Caco-2 (cell line): Measurements from ENCODE around the gene CDK5RAP2. TPM values are rescaled to one million over a fixed set of nuclear protein-coding genes. Genes with fewer than 3 reads are reported as not detected.
A peak's percentile ranks its signal among the peaks of the same experiment; 100 is the strongest.

Source experiments
- BruUV-seq: library from RNA; stranded (reverse); fragments of 400-500 nt; replicated peaks from 2 replicates; lab custom pipeline; 2021; lab: Mats Ljungman, UMichigan
- CTCF ChIA-PET: fragments of 300-600 bp; sonication (Branson Sonifier 250); formaldehyde crosslinking; loops from one replicate; lab custom pipeline; 2022; ENCODE audit warnings: antibody characterized with exemption; lab: Charles Lee
- POLR2A ChIA-PET: fragments of 300-600 bp; sonication (Branson Sonifier 250); formaldehyde crosslinking; loops from one replicate; lab custom pipeline; 2022; ENCODE audit warnings: antibody characterized with exemption; lab: Charles Lee
- DNase-seq, 2 experiments: peaks; one replicate each; pipeline versions ENCODE4 v3.0.0 to v3.0.0-alpha.2; 2020 to 2022
- H3K27me3 ChIP-seq: replicated peaks from 2 replicates; pipeline ENCODE4 v1.6.0; 2011; ENCODE audit warnings: low read length; ENCODE audit not compliant: control insufficient read depth, insufficient read depth
- H3K36me3 ChIP-seq: 2 replicates; pipeline ENCODE4 v1.5.1; 2011; ENCODE audit warnings: low read length; ENCODE audit not compliant: control insufficient read depth, insufficient read depth
- H3K4me1 ChIP-seq: fragments of 250-450 bp; sonication (Bioruptor Pico); 2 replicates; pipeline ENCODE4 v1.5.1; 2020; ENCODE audit warnings: mild to moderate bottlenecking
- H3K4me3 ChIP-seq: 2 replicates; pipeline ENCODE4 v1.5.1; 2011; ENCODE audit warnings: low read depth, mild to moderate bottlenecking, control low read depth, low read length
- H3K9me3 ChIP-seq: fragments of 250-450 bp; sonication (Bioruptor Pico); 2 replicates; pipeline ENCODE4 v1.5.1; 2020; ENCODE audit warnings: mild to moderate bottlenecking, moderate library complexity
- H3K27ac Mint-ChIP-seq: one replicate; pipeline ENCODE4 v1.8.0; 2022; ENCODE audit warnings: mixed read lengths; ENCODE audit not compliant: unreplicated experiment
- H3K27me3 Mint-ChIP-seq: one replicate; pipeline ENCODE4 v1.8.0; 2022; ENCODE audit warnings: mixed read lengths; ENCODE audit not compliant: insufficient read depth, unreplicated experiment
- H3K36me3 Mint-ChIP-seq: one replicate; pipeline ENCODE4 v1.8.0; 2022; ENCODE audit warnings: mild to moderate bottlenecking, mixed read lengths; ENCODE audit not compliant: insufficient read depth, unreplicated experiment
- H3K4me1 Mint-ChIP-seq: one replicate; pipeline ENCODE4 v1.8.0; 2022; ENCODE audit warnings: low read depth, mixed read lengths; ENCODE audit not compliant: unreplicated experiment
- H3K4me3 Mint-ChIP-seq: one replicate; pipeline ENCODE4 v1.8.0; 2022; ENCODE audit warnings: mild to moderate bottlenecking, moderate library complexity, mixed read lengths; ENCODE audit not compliant: unreplicated experiment
- H3K9me3 Mint-ChIP-seq: one replicate; pipeline ENCODE4 v1.8.0; 2022; ENCODE audit warnings: mixed read lengths; ENCODE audit not compliant: unreplicated experiment
- CTCF ChIP-seq, 2 experiments: fragments of 200-600 bp in 1 of 2; IDR thresholded peaks; 1 replicate in 1 of 2; 2 replicates in 1 of 2; pipeline versions ENCODE4 v1.5.1 to v1.8.0; 2011 to 2022; ENCODE audit warnings: antibody characterized with exemption in 1 of 2, control low read depth in 1 of 2, inconsistent platforms in 1 of 2, low read depth in 1 of 2, low read length in 1 of 2, mild to moderate bottlenecking in 1 of 2, moderate library complexity in 1 of 2; ENCODE audit not compliant: insufficient read depth in 1 of 2, severe bottlenecking in 1 of 2, unreplicated experiment in 1 of 2
- intact Hi-C: fragments of 100-400 bp; cut with micrococcal nuclease; formaldehyde crosslinking; loops from one replicate; pipeline ENCODE4 v1.10.0; 2022; ENCODE audit not compliant: unreplicated experiment
- total RNA-seq: library from RNA; stranded (reverse); gene quantifications from 2 replicates; pipeline ENCODE4 v1.2.3, GENCODE V29; 2022

The CDK5RAP2 gene
- total RNA-seq, 1 experiment from 2014 or later: 71.3 TPM

DNA sequence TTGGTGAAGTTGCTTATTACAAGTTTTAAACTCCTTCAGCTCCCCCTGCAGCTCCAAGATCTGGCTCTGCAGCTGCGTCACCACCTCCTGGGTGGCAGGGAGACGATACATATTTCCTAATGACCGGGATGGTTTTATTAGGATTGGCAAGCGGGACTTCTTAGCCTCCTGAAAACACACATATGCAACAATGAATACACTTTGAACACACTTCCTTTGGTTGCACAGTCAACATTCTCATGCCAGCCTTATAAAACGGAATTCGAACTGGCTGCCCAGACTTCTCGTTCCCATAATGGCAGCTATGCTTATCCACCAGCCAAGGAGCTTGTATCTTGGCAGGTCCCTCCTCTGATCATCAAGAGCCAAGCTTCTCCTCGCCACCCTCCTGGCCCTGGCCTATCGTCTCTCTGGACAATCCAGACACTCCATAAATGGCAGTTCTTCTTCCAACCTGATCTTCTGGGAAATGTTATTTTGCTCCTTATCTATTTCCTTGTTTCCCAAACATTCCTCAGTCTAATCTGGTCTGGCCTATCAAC, 131.9 kb downstream of the CDK5RAP2 start:
- intact Hi-C loops: no loop called here
- H3K27me3 ChIP-seq: no peaks in the 10 kb centered on the region
- H3K36me3 ChIP-seq: no peaks in the 10 kb centered on the region; the same call in 1 of the 2 replicates
- H3K27me3 Mint-ChIP-seq: no peaks in the 10 kb centered on the region
- H3K4me3 ChIP-seq: no peak overlapping the region
- ChIA-PET POLR2A (no interaction called here), CTCF (no interaction called here)
- BruUV-seq: no TSS peak
- no peak overlapping the region for H3K27ac Mint-ChIP-seq
- H3K36me3 Mint-ChIP-seq: peaks cover 15% of the 10 kb centered on the region
- no peaks in the 10 kb centered on the region for H3K9me3 Mint-ChIP-seq
- no peak for DNase-seq
- H3K4me1 ChIP-seq: no peaks in the 10 kb centered on the region
- H3K9me3 ChIP-seq: no peaks in the 10 kb centered on the region
- no peaks in the 10 kb centered on the region for H3K4me1 Mint-ChIP-seq
- no peak overlapping the region for H3K4me3 Mint-ChIP-seq
- TF ChIP-seq CTCF (IDR thresholded peaks at IDR 0.05; ENCODE audit: insufficient read depth in 1 of 2, low read depth in 1 of 2, low read length in 1 of 2, severe bottlenecking in 1 of 2, unreplicated experiment in 1 of 2): no peak

DNA sequence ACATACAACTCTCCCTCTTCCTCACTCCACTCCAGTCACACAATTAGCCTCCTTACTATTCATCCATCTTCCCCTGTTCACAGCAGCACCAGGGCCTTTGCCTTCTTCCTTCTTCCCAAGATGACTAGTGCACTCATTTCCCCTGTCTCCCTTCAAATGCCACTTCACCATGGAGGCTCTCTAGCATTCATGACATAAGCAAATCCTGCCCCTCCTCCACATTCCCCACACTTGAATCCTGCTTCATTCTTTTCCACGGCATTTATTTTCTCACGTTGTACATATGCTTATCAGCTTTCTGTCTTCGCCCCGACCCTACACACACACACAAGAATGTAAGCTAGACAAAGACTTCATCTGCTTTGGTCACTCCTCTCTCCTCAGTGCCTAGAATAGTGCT, 133.3 kb downstream of the CDK5RAP2 start:
- CTCF ChIA-PET: no interaction called here
- POLR2A ChIA-PET: no interaction called here

DNA sequence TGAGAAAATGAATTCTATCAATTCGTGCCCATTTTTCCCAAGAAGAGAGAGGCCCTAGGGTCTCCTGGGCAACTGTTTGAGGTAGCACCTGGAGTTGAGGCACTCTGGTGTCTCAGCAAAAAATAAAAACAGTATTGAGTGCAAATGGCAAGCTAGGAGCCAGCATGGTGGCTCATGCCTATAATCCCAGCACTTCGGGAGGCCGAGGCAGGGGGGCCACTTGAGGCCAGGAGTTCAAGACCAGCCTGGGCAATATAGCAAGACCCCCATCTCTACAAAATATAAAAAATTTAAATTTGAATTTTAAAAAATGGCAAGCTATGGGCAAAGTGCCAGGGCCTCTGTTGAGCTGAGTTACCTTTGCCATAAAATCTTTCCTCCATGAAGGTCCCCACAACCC, 136.0 kb downstream of the CDK5RAP2 start:
- ChIA-PET POLR2A (no interaction called here), CTCF (no interaction called here)
- DNase-seq: no peak

More for the DNA sequence above, 133.3 kb downstream of the CDK5RAP2 start:
- no peaks in the 10 kb centered on the region for H3K9me3 ChIP-seq
- H3K27me3 Mint-ChIP-seq: no peaks in the 10 kb centered on the region
- no peaks in the 10 kb centered on the region for H3K9me3 Mint-ChIP-seq
- no peaks in the 10 kb centered on the region; the same call in 1 of the 2 replicates for H3K36me3 ChIP-seq
- BruUV-seq: no TSS peak
- peak overlapping the region; percentile 3 for H3K27ac Mint-ChIP-seq
- peaks cover 19% of the 10 kb centered on the region for H3K36me3 Mint-ChIP-seq
- intact Hi-C loops: no loop called here
- TF ChIP-seq CTCF (IDR thresholded peaks at IDR 0.05; ENCODE audit: insufficient read depth in 1 of 2, low read depth in 1 of 2, low read length in 1 of 2, severe bottlenecking in 1 of 2, unreplicated experiment in 1 of 2): no peak
- H3K4me1 ChIP-seq: no peaks in the 10 kb centered on the region
- no peaks in the 10 kb centered on the region for H3K27me3 ChIP-seq
- no peak overlapping the region for H3K4me3 Mint-ChIP-seq
- no peak overlapping the region for H3K4me3 ChIP-seq
- DNase-seq: no peak
- no peaks in the 10 kb centered on the region for H3K4me1 Mint-ChIP-seq

More for the DNA sequence above, 136.0 kb downstream of the CDK5RAP2 start:
- no peak for TF ChIP-seq CTCF (IDR thresholded peaks at IDR 0.05; ENCODE audit: insufficient read depth in 1 of 2, low read depth in 1 of 2, low read length in 1 of 2, severe bottlenecking in 1 of 2, unreplicated experiment in 1 of 2)
- no peaks in the 10 kb centered on the region for H3K27me3 Mint-ChIP-seq
- H3K4me1 Mint-ChIP-seq: no peaks in the 10 kb centered on the region
- no peaks in the 10 kb centered on the region for H3K9me3 ChIP-seq
- no peaks in the 10 kb centered on the region for H3K27me3 ChIP-seq
- no peak overlapping the region for H3K4me3 Mint-ChIP-seq
- no peaks in the 10 kb centered on the region; the same call in 1 of the 2 replicates for H3K36me3 ChIP-seq
- H3K36me3 Mint-ChIP-seq: peaks cover 43% of the 10 kb centered on the region
- intact Hi-C loops: no loop called here
- BruUV-seq: no TSS peak
- H3K4me1 ChIP-seq: no peaks in the 10 kb centered on the region
- H3K9me3 Mint-ChIP-seq: no peaks in the 10 kb centered on the region
- no peak overlapping the region for H3K27ac Mint-ChIP-seq
- no peak overlapping the region for H3K4me3 ChIP-seq
